Fibroblast of the aortic adventitia (primary cell): Measurements from ENCODE around the gene ATP5ME. TPM values are rescaled to one million over a fixed set of nuclear protein-coding genes. Genes with fewer than 3 reads are reported as not detected.

Experiments used
- DNase-seq: peaks from one replicate; pipeline ENCODE4 v3.0.0-alpha.2; 2010; ENCODE audit warnings: low read depth
- H3K4me3 ChIP-seq: 2 replicates; pipeline ENCODE4 v1.5.1; 2011; ENCODE audit warnings: low read depth, mild to moderate bottlenecking, control low read depth, low read length, moderate library complexity
- CTCF ChIP-seq: IDR thresholded peaks from 2 replicates; pipeline ENCODE4 v1.5.1; 2011; ENCODE audit warnings: mild to moderate bottlenecking, low read length, control low read depth, inconsistent platforms; ENCODE audit not compliant: insufficient read depth
- total RNA-seq: library from RNA; depleted of rRNA; stranded (reverse); fragments of >200 nt; gene quantifications from 2 replicates; pipeline ENCODE4 v1.2.3, GENCODE V29; 2012; ENCODE audit warnings: low replicate concordance

The ATP5ME gene
- total RNA-seq, 1 donor = 74.3 TPM

GRCh38 chr4:626201-627091 lies 47.6 kb downstream of the ATP5ME start:
- H3K4me3 ChIP-seq = no peak overlapping the region
- no peak for DNase-seq
- no peak for TF ChIP-seq CTCF

GRCh38 chr4:625631-626161 lies 48.4 kb downstream of the ATP5ME start:
- DNase-seq = no peak
- H3K4me3 ChIP-seq = no peak overlapping the region
- TF ChIP-seq CTCF = no peak

GRCh38 chr4:624705-625590 lies 49.1 kb downstream of the ATP5ME start, which contains the start of gene PDE6B:
PDE6B (plus strand) TSS chr4:625573; CDS start chr4:625627, 54 bp downstream.
- H3K4me3 ChIP-seq = no peak within 1 kb of the TSS
- TF ChIP-seq CTCF = no peak
- DNase-seq = no peak

GRCh38 chr4:623914-624566 lies 50.0 kb downstream of the ATP5ME start:
- no peak for TF ChIP-seq CTCF
- no peak for DNase-seq
- H3K4me3 ChIP-seq = no peak overlapping the region

- H3K4me3 ChIP-seq = no peak overlapping the region
- DNase-seq = no peak
- no peak for TF ChIP-seq CTCF
These were observed 50.8 kb downstream of the ATP5ME start for GRCh38 chr4:622996-623913.

Other genes starting within 250 kb of the ATP5ME start
- 15.9 and 39.4 TPM in 2 replicates for gene ZNF721, start 175.1 kb downstream of the ATP5ME start, total RNA-seq
- gene PIGG, start 175.1 kb downstream of the ATP5ME start, total RNA-seq = 34.1 and 62.7 TPM in 2 replicates
- gene TMEM271, start 98.0 kb downstream of the ATP5ME start, total RNA-seq = not detected in 2 replicates
- gene PDE6B, start 48.7 kb downstream of the ATP5ME start, total RNA-seq = not detected in 2 replicates
- gene MYL5, start 266 bp upstream of the ATP5ME start, total RNA-seq = 11.0 and 20.4 TPM in 2 replicates
- 5.6 and 11.6 TPM in 2 replicates for gene SLC49A3, start 14.9 kb upstream of the ATP5ME start, total RNA-seq
- gene PCGF3, start 31.6 kb upstream of the ATP5ME start, total RNA-seq = 15.0 and 24.2 TPM in 2 replicates
- gene CPLX1, start 151.9 kb upstream of the ATP5ME start, total RNA-seq = not detected in 2 replicates